22Rv1 (cell line): ENCODE results near the gene PDIK1L.
A peak's percentile ranks its signal among the peaks of the same experiment; 100 is the strongest.

ENCODE experiments used
- H3K27ac ChIP-seq: fragments of 450-650 bp; 2 replicates; pipeline ENCODE4 v1.5.1; 2017
- CTCF ChIP-seq: fragments of 450-650 bp; IDR thresholded peaks from 2 replicates; pipeline ENCODE4 v1.5.1; 2017; ENCODE audit warnings: mild to moderate bottlenecking
- ZFX ChIP-seq: fragments of 450-650 bp; IDR thresholded peaks from 2 replicates; pipeline ENCODE4 v1.6.1; 2017; ENCODE audit warnings: antibody characterized with exemption, borderline replicate concordance

PDIK1L gene

GRCh38 chr1:26111530-26112406 is at the start of gene PDIK1L:
TSS of gene PDIK1L (plus strand) at chr1:26111824. CDS start at chr1:26114309, 2,485 bp downstream.
- TF ChIP-seq CTCF = no peak
- TF ChIP-seq ZFX = no peak
- peak within 1 kb of the TSS; percentile 96 for H3K27ac ChIP-seq

- no peak for TF ChIP-seq CTCF
- no peak for TF ChIP-seq ZFX
- no peak overlapping the region for H3K27ac ChIP-seq
Observed at GRCh38 chr1:26064553-26064952, 47.1 kb upstream of the PDIK1L start.

- H3K27ac ChIP-seq = no peak overlapping the region
- TF ChIP-seq ZFX (no peak), CTCF (no peak)
Observed at GRCh38 chr1:26066160-26066559, 45.5 kb upstream of the PDIK1L start.

GRCh38 chr1:26066857-26067256 is 44.8 kb upstream of the PDIK1L start:
- H3K27ac ChIP-seq = no peak overlapping the region
- TF ChIP-seq ZFX = no peak
- no peak for TF ChIP-seq CTCF

GRCh38 chr1:26067432-26067911 is 44.2 kb upstream of the PDIK1L start, which contains the start of gene TRIM63:
TSS of gene TRIM63 (minus strand) at chr1:26067630. CDS start at chr1:26067494, 136 bp downstream.
- TF ChIP-seq CTCF = no peak
- no peak for TF ChIP-seq ZFX
- no peak within 1 kb of the TSS for H3K27ac ChIP-seq

GRCh38 chr1:26069941-26070295 is 41.7 kb upstream of the PDIK1L start:
- no peak overlapping the region for H3K27ac ChIP-seq
- TF ChIP-seq ZFX (no peak), CTCF (no peak)

GRCh38 chr1:26070296-26070962 is 41.2 kb upstream of the PDIK1L start:
- no peak for TF ChIP-seq CTCF
- no peak for TF ChIP-seq ZFX
- H3K27ac ChIP-seq = no peak overlapping the region
